ENCODE measurements around the gene KIRREL3. TPM values are rescaled to one million over a fixed set of nuclear protein-coding genes. Genes with fewer than 3 reads are reported as not detected.

KIRREL3 gene
- total and polyA plus RNA-seq, 2 experiments from 2014 or later, result 16.1 to 35.6 TPM

DNA sequence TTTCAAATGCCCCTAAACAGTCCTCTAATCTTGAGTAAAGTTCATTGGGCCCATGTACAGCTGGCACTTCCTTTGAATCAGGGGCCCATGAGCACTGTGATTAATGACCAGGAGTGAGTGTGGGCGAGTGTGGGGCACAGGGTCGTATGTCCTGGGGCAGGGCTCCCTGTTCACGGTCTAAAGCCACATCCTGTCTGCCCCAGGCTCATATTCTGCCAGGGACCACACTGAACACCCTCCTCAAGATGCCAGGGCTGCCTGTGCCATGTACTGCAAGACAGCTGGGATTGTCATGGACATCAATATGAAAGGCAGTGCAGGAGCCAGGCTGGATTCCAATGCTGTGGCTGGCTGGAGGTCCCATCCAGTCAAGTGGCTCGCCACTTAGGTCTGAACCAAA lies 130.5 kb downstream of the KIRREL3 start:
- peaks cover 15% of the 10 kb centered on the region; the same call in 1 of the 2 replicates for H3K4me1 ChIP-seq (ENCODE audit: insufficient read depth)
- no peak overlapping the region for H2AFZ ChIP-seq
- TF ChIP-seq EZH2 (IDR thresholded peaks at IDR 0.05; ENCODE audit: insufficient read depth, poor library complexity, severe bottlenecking) (no peak), EZH2phosphoT487 (IDR thresholded peaks at IDR 0.05; ENCODE audit: insufficient read depth, low read depth) (no peak)
- no peak overlapping the region for H3K27ac ChIP-seq
- H3K4me3 ChIP-seq, result no peak overlapping the region
- no peaks in the 10 kb centered on the region for H3K9me3 ChIP-seq (ENCODE audit: low read depth)
- 55 to 58% methylated on average over 4 of the region's 4 CpGs for WGBS, 2 experiments (ENCODE audit: low coverage in 1 of 2, low lambda C conversion rate in 2 of 2, missing lambda C conversion rate in 2 of 2)
- in situ Hi-C loops (cut with MboI), result no loop called here
- H3K9me2 ChIP-seq (ENCODE audit: insufficient read depth), result no peaks in the 10 kb centered on the region
- no peaks in the 10 kb centered on the region for H3K36me3 ChIP-seq (ENCODE audit: low read depth)
- H3K79me2 ChIP-seq (ENCODE audit: insufficient read depth), result peaks cover 16% of the 10 kb centered on the region
- peaks cover 5% of the 10 kb centered on the region; the same call in 1 of the 2 replicates for H3F3A ChIP-seq (ENCODE audit: insufficient read depth)
- H3K9ac ChIP-seq, result no peak overlapping the region
- DNase-seq, result no peak
- H3K4me2 ChIP-seq (ENCODE audit: unreplicated experiment), result no peak overlapping the region
- no peaks in the 10 kb centered on the region for H3K27me3 ChIP-seq (replicated peaks; ENCODE audit: insufficient read depth)
- H4K20me1 ChIP-seq (ENCODE audit: insufficient read depth), result no peaks in the 10 kb centered on the region

DNA sequence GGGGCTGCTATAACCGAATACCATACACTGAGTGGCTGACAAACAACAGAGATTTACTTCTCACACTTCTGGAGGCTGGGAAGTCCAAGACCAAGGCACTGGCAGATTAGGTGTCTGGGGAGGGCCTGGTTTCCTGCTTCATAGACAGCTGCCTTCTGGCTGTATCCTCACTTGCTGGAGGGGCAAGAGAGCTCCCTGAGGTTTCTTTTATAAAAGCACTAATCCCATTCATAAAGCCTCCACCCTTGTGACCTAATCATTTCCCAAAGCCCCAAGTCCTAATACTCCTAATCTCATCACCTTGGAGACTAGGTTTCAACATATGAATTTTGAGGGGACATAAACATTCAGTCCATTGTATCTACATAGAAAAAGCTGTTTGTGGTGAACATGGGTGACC lies 131.8 kb downstream of the KIRREL3 start:
- Histone ChIP-seq H3K27ac (no peak overlapping the region), H3K4me2 (ENCODE audit: unreplicated experiment) (no peak overlapping the region), H3K4me3 (no peak overlapping the region), H3K36me3 (ENCODE audit: low read depth) (no peaks in the 10 kb centered on the region), H2AFZ (no peak overlapping the region), H3K79me2 (ENCODE audit: insufficient read depth) (peaks cover 19% of the 10 kb centered on the region), H3K27me3 (replicated peaks; ENCODE audit: insufficient read depth) (no peaks in the 10 kb centered on the region), H3F3A (ENCODE audit: insufficient read depth) (no peaks in the 10 kb centered on the region), H3K9me3 (ENCODE audit: low read depth) (no peaks in the 10 kb centered on the region), H3K9ac (no peak overlapping the region), H4K20me1 (ENCODE audit: insufficient read depth) (no peaks in the 10 kb centered on the region), H3K9me2 (ENCODE audit: insufficient read depth) (no peaks in the 10 kb centered on the region), H3K4me1 (ENCODE audit: insufficient read depth) (0 out of 2 replicates have a peak, but pooled peaks cover 6% of the 10 kb centered on the region)
- 59 to 65% methylated on average over 1 of the region's 1 CpG for WGBS, 2 experiments (ENCODE audit: low coverage in 1 of 2, low lambda C conversion rate in 2 of 2, missing lambda C conversion rate in 2 of 2)
- TF ChIP-seq EZH2phosphoT487 (IDR thresholded peaks at IDR 0.05; ENCODE audit: insufficient read depth, low read depth) (no peak), EZH2 (IDR thresholded peaks at IDR 0.05; ENCODE audit: insufficient read depth, poor library complexity, severe bottlenecking) (no peak)
- in situ Hi-C loops (cut with MboI), result no loop called here
- DNase-seq, result no peak

DNA sequence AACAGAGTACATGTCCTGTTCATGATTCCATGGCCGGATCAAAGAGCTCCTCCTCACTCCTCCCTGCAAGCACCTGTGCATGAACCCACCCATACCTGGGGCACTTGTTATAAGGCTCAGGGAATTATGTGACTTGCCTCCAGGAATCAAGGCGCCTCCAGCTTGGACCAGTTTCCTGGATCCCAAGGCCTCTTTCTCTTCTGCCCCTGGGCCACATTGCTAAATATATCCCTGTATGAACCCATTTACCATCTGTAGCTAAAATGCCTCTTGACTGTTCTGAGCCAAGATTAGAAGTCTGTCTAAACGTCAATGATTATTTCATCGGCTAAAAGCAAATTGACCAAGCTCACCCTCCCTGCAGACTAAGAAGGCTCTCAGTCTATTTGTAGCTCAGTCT lies 135.6 kb downstream of the KIRREL3 start:
- 71 to 75% methylated on average over 4 of the region's 4 CpGs for WGBS, 2 experiments (ENCODE audit: low coverage in 1 of 2, low lambda C conversion rate in 2 of 2, missing lambda C conversion rate in 2 of 2)
- H4K20me1 ChIP-seq (ENCODE audit: insufficient read depth), result no peaks in the 10 kb centered on the region
- no peak overlapping the region for H3K9ac ChIP-seq
- no peaks in the 10 kb centered on the region for H3K9me2 ChIP-seq (ENCODE audit: insufficient read depth)
- H3K27me3 ChIP-seq (replicated peaks; ENCODE audit: insufficient read depth), result no peaks in the 10 kb centered on the region
- no peak for DNase-seq
- in situ Hi-C loops (cut with MboI), result no loop called here
- no peak for TF ChIP-seq EZH2phosphoT487 (IDR thresholded peaks at IDR 0.05; ENCODE audit: insufficient read depth, low read depth)
- no peaks in the 10 kb centered on the region for H3F3A ChIP-seq (ENCODE audit: insufficient read depth)
- no peak overlapping the region for H3K4me2 ChIP-seq (ENCODE audit: unreplicated experiment)
- H3K4me3 ChIP-seq, result no peak overlapping the region
- no peaks in the 10 kb centered on the region for H3K36me3 ChIP-seq (ENCODE audit: low read depth)
- H3K9me3 ChIP-seq (ENCODE audit: low read depth), result no peaks in the 10 kb centered on the region
- H2AFZ ChIP-seq, result no peak overlapping the region
- peaks cover 19% of the 10 kb centered on the region for H3K79me2 ChIP-seq (ENCODE audit: insufficient read depth)
- 0 out of 2 replicates have a peak, but pooled peaks cover 3% of the 10 kb centered on the region for H3K4me1 ChIP-seq (ENCODE audit: insufficient read depth)
- H3K27ac ChIP-seq, result no peak overlapping the region

DNA sequence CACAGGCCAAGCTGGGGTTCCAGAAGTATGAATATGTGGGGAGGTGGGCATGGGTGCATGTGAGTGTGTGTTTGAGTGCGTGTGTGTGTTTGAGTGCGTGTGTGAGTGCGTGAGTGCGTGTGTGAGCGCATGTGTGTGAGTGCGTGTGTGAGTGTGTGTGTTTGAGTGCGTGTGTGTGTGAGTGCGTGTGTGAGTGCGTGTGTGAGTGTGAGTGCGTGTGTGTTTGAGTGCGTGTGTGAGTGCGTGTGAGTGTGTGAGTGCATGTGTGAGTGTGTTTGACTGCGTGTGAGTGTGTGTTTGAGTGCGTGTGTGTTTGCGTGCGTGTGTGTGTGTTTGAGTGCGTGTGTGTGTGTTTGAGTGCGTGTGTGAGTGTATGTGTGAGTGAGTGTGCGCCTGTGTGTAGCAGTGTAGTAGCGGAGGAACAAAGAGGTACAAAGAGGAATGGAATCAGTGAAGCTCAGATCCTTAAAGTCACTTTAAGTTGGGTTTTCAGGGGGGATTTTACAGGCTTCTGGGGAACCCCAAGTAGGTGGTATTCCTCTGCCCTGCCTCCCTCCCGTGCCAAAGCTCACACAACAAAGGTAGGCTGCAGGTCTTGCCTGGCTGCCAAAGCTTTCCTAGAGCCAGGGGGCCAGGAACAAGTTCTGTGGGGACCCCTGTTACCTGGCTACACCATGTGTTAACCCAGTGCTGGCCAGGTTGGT lies 137.1 kb downstream of the KIRREL3 start:
- WGBS, 2 experiments (ENCODE audit: low coverage in 1 of 2, low lambda C conversion rate in 2 of 2, missing lambda C conversion rate in 2 of 2), result 87 to 90% methylated on average over 8 to 21 of the region's 21 CpGs
- Histone ChIP-seq H3K9ac (no peak overlapping the region), H3K4me2 (ENCODE audit: unreplicated experiment) (no peak overlapping the region), H3K27me3 (replicated peaks; ENCODE audit: insufficient read depth) (no peaks in the 10 kb centered on the region), H3K9me2 (ENCODE audit: insufficient read depth) (no peaks in the 10 kb centered on the region), H3K4me3 (no peak overlapping the region), H3F3A (ENCODE audit: insufficient read depth) (no peaks in the 10 kb centered on the region), H3K4me1 (ENCODE audit: insufficient read depth) (no peaks in the 10 kb centered on the region), H3K79me2 (ENCODE audit: insufficient read depth) (peaks cover 19% of the 10 kb centered on the region), H3K9me3 (ENCODE audit: low read depth) (no peaks in the 10 kb centered on the region), H3K27ac (no peak overlapping the region), H2AFZ (no peak overlapping the region), H4K20me1 (ENCODE audit: insufficient read depth) (no peaks in the 10 kb centered on the region), H3K36me3 (ENCODE audit: low read depth) (no peaks in the 10 kb centered on the region)
- no peak for DNase-seq
- in situ Hi-C loops (cut with MboI), result no loop called here
- TF ChIP-seq EZH2phosphoT487 (IDR thresholded peaks at IDR 0.05; ENCODE audit: insufficient read depth, low read depth), result no peak
- TF ChIP-seq EZH2 (IDR thresholded peaks at IDR 0.05; ENCODE audit: insufficient read depth, poor library complexity, severe bottlenecking), result no peak
